RCC 7860 (cell line): ENCODE data around the gene MB.
A peak's percentile ranks its signal among the peaks of the same experiment; 100 is the strongest.

Experiments
- DNase-seq: peaks from one replicate; pipeline ENCODE4 v3.0.0-alpha.2; 2015; ENCODE audit warnings: low spot score
- FAIRE-seq: peaks from 2 replicates; lab custom pipeline; 2012; peaks lifted over from hg19 to GRCh38; lab: Jason Lieb, UNC

Gene MB

GRCh38 chr22:35597692-35598395, 19.3 kb downstream of the MB start:
- no peak for FAIRE-seq
- no peak for DNase-seq

DNA sequence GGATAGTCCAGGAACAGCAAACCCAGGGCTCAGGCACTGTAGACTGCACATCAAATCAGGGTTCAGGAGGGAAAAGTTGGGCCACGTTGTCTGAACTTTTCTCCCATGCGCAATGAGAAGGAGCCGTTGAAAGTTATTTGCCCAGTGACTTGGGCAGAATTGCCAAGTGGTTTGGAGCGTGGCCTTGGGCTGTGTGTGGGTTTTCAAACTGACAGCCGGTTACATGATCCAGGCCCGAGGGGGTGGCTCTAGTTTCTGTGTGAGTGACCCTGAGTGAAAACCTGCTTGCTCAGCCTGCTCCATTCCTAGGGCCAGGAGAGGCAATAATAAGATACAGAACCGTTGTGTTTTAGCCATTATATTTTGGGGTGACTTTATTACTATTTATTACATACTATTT, 20.3 kb downstream of the MB start:
- DNase-seq (no peak), FAIRE-seq (no peak)

- FAIRE-seq = no peak
- no peak for DNase-seq
These were observed 22.4 kb downstream of the MB start for GRCh38 chr22:35594686-35595085.

- FAIRE-seq (no peak), DNase-seq (no peak)
These were observed 23.1 kb downstream of the MB start for GRCh38 chr22:35593891-35594470.

GRCh38 chr22:35593071-35593890, 23.8 kb downstream of the MB start:
- FAIRE-seq (no peak), DNase-seq (no peak)

DNA sequence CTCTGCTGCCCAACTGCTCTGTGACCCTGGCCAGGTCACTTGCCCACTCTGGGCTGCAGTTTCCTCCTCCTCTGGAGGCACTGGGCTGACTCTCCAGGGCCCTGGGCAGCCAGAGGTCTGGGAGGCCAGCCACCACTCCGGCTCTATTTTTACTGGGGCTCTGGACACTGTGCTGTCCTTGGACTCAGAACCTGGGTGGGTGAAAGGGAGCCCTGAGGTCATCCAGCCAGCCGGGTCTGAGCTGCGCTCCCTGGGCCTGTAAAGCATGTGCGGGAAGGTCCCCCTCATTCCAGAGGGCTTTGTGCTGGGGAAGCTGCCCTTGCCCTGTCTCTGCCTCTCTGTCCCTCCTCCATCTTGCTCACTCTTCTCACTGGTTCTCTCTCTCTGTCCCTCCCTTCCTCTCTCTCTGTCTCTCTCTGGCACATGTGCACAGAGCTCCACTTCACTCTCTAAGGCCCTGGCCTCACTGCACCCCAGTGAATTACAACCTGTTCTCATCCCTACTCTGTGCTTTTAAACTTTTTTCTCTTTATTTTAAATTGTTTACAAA, 24.6 kb downstream of the MB start:
- FAIRE-seq (no peak), DNase-seq (no peak)

DNA sequence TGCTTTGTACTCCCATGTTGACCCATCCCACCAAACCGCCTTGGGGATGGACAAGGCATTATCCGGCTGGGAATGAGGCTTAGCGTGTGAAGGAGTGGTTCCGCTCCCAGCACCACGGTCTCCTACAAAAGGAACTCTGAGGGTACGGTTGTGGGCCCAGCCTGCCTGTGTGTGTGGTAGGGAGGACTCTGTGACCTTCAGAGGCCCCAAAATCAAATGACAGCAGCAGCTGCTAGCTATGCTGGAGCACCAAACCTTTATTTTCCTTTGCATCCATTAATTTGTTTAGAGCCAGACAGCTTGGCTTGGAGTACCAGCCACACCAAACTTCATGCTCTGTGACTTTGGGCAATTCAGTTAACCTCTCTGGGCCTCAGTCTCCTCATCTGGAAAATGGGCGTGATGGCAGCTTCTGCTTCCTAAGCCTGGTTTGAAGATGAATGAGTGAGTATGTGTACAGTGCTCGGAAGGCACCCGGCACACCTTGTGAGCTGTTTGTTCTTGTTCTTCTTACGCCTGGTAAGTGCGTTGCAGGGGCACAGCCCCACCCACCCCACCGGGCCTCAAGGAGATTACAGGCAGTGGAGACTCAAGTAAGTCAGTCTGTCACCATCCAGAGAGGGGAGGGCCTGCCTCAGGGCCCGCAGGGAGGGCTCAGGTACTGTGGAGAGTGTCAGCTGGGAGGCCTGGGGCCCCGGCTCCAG, 25.3 kb downstream of the MB start:
- DNase-seq (no peak), FAIRE-seq (no peak)

DNA sequence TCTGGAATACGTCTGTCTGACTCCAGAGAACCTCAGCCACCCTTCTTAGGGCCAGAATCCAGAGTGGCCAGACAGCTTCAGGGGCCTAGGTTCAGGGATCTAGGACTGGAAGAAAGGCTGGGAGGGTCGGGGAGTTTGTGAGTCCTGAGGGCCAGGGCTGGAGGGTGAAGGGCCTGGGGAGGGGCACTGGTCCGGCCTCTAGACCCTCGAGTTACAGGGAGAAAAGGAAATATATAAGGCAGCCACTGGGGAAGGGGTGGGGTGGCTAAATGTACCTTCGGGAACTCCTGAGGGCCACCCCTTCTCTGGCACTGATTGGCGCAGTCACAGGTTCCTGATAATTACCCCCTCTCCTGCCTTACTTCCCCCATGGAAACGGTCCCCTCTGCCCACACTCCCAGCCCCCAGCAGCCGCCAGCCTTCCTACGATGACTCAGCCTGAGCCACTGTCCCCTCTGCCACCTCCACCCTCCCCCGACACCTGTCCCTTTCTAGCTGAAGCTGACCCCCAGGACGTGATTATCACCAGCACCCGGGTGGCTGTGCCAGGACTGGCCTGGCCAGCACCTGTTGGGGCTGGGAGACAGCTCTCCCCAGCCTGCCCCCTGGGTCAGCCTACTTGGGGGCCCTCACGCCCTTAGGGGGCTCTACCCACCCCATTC, 26.4 kb downstream of the MB start:
- DNase-seq (peak; percentile 25), FAIRE-seq (no peak)

GRCh38 chr22:35589756-35590093, 27.4 kb downstream of the MB start:
- DNase-seq (no peak), FAIRE-seq (no peak)

DNA sequence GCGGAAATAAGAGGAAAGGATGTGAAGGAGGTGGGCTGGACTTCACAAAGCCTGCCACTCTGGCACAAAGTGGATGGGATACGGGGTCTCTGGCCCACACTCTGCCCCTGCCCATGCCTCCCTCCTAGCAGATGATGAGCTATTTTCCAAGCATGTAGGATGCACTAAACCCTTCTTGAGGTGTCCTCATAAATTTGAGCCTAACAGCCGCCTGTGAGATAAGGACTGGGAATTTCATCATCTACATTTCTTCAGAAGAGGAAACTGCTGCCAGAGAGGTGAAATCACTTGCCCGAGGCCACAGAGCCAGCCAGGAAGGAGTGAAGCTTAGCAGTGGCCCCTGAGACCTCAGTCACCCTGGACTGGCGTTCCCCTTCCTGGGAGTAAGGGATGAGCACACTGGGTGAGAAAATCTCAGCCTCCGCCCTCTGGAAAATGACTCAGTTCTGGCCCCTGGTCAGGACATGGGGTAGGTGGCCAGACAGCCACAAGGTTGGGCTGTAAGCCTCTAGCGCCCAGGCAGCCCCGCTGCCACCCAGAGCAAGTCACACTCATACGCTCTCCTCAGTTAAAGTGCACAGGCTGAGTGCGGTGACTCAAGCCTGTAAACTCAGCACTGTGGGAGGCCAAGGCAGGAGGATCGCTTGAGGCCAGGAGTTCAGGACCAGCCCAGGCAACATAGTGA, 27.9 kb downstream of the MB start:
- FAIRE-seq = peak; percentile 97
- peak; percentile 99 for DNase-seq

- FAIRE-seq (no peak), DNase-seq (no peak)
These were observed 29.2 kb downstream of the MB start for GRCh38 chr22:35587896-35588295.

DNA sequence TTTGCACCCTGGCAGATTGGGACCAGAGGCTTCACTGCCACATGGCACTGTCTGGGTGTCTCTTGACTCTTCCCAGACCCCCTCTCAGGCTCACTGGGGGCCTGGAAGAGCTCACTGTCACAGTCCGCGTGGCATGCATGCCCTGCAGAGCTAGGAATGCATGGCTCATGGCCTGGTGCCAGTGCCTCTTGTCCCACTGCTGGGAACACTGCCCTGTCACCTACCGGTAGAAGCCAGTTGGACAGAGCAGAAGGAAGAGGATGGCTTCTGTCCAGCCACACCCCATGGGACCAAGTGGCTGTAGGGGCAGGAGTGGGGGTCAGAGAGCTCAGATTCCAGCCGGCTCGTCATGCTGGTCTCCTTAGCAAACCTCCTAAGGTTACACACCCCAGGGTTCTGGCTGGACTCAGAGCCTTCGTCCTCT, 29.7 kb downstream of the MB start:
- DNase-seq (peak; percentile 47), FAIRE-seq (no peak)

DNA sequence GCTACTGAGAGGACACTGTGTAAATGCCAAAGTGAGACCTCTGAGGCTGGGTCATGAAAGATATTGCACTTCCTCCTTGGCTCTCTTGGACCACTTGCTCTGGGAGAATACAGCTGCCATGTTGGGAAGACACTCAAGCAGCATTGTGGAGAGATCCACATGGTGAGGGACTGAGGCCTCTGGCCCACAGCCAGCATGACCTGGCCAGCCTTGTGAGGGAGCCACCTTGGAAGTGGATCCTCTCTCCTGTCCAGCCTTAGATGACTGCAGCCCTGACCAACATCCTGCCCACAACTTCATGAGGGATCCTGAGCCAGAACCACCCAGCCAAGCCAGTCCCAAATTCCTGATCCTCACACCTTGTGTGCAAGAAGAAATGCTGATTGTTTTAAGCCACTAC, 30.4 kb downstream of the MB start:
- peak; percentile 26 for DNase-seq
- FAIRE-seq = no peak

- DNase-seq (peak; percentile 56), FAIRE-seq (no peak)
These were observed 34.1 kb downstream of the MB start for GRCh38 chr22:35582861-35583670.

GRCh38 chr22:35582218-35582860, 34.8 kb downstream of the MB start:
- FAIRE-seq (no peak), DNase-seq (no peak)

DNA sequence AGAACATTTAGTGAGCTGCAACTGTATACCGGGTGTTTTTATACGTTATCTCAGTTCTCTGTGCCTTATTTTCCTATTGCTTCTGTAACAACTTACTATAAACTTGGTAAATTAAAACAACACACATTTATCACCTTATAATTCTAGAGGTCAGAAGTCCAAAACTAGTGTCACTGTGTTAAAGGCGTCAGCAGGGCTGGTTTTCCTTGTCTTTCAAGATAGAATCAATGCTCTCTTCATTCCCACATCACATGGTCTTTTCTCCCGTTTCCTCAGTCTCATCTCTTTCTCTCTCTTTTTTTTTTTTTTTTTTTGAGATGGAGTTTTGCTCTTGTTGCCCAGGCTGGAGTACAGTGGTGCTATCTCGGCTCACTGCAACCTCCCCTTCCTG, 36.1 kb downstream of the MB start:
- DNase-seq = no peak
- FAIRE-seq = no peak

DNA sequence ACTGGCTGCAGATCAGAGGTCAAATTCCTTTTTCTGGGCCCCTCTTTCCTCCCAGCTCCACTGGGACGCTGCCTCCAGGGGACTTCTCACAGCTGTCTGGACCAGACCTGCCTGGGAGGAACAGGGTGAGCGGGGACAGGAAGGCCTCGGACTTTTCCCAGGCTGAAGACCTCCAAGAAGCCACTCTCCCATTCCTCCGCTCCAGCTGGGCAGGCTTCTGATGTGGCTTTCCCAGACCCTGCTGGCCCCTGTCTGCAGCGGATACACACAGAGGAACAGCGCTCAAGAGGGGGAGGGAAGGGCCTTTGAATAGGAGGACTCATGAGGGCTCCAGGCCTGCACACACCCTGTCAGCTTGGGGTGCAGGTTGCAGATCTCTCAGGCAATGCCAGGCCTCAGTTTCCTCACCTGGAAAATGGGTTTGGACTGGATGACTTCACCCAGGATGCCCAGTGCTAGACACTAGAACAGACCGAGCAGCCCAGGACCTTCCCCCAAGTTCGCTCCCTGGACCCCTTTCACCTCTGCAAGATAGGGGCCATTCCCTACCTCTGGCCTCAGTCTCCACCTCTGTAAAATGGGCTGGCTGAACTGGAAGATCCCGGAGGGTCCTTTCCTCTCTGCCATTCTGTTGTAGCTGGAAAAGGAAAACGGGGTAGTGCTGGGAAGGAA, 36.6 kb downstream of the MB start:
- FAIRE-seq = no peak
- DNase-seq = no peak

GRCh38 chr22:35578836-35579575, 38.1 kb downstream of the MB start:
- FAIRE-seq = no peak
- DNase-seq = no peak
